Measurements from ENCODE around the gene HTATSF1.

Gene HTATSF1

DNA sequence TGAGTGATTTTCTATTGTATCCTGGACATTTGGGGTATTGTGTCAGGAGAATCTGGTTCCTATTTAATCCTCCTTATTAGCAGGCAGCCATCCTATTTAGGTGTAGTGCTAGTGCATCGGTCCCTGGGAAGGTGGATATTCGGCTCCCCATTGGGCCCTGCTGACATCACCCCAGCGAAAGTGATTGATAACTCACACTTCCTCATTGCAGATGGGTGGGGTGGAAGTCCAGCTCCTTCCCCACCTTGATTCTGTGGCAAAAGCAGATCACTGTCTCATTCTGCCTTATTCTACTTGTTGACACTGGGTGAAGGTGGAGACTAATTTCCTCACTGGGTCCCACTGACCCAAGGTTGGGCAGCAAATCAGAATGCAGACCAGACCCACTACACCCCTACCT is 32.8 kb upstream of the HTATSF1 start:
- H3K79me2 ChIP-seq (ENCODE audit: control insufficient read depth, insufficient read depth, low read length, poor library complexity), result no peaks in the 10 kb centered on the region
- no peak overlapping the region for H3K23ac ChIP-seq (ENCODE audit: low read length)
- no peak overlapping the region for H2BK120ac ChIP-seq (ENCODE audit: insufficient read depth, low read length, poor library complexity)
- H3K9me3 ChIP-seq (ENCODE audit: insufficient read depth, low read depth, low read length), result no peaks in the 10 kb centered on the region
- no peak overlapping the region for H4K91ac ChIP-seq (ENCODE audit: low read depth, low read length)
- no peak overlapping the region for H3K4ac ChIP-seq (ENCODE audit: low read depth, low read length)
- no peak overlapping the region for H3K4me2 ChIP-seq (ENCODE audit: low read length)
- no peak overlapping the region for H3K9ac ChIP-seq (ENCODE audit: low read length)
- no peak overlapping the region for H4K8ac ChIP-seq (ENCODE audit: low read depth, low read length)
- H3K14ac ChIP-seq (ENCODE audit: low read length), result no peak overlapping the region
- no peak overlapping the region for H3K4me3 ChIP-seq (ENCODE audit: low read depth, low read length)
- no peak overlapping the region for H2BK5ac ChIP-seq (ENCODE audit: low read depth, low read length, poor library complexity)
- WGBS (ENCODE audit: extremely low coverage, insufficient coverage, insufficient read length), result no CpG with 5 or more reads among the region's 3 CpGs
- no peak overlapping the region for H2BK12ac ChIP-seq (ENCODE audit: low read length)
- no peak overlapping the region for H3K27ac ChIP-seq (ENCODE audit: low read depth, low read length)
- no peaks in the 10 kb centered on the region for H3K79me1 ChIP-seq (ENCODE audit: low read length)
- H3K4me1 ChIP-seq (ENCODE audit: control insufficient read depth in 1 of 2, insufficient read depth in 2 of 2, low read length in 2 of 2), result no peaks in the 10 kb centered on the region
- no peak overlapping the region for H4K12ac ChIP-seq (ENCODE audit: low read depth, low read length)
- H3K36me3 ChIP-seq (ENCODE audit: control insufficient read depth in 1 of 2, insufficient read depth in 2 of 2, low read length in 2 of 2), result no peaks in the 10 kb centered on the region
- no peak overlapping the region for H2AK5ac ChIP-seq (ENCODE audit: low read length)
- no peaks in the 10 kb centered on the region for H3K27me3 ChIP-seq (ENCODE audit: insufficient read depth, low read length)
- DNase-seq, result no peak
- H2AFZ ChIP-seq (ENCODE audit: insufficient read depth, low read length, poor library complexity), result no peak overlapping the region
- no peak overlapping the region for H3K18ac ChIP-seq (ENCODE audit: low read length)

GRCh38 chrX:136467303-136467702 is 30.1 kb upstream of the HTATSF1 start:
- no peaks in the 10 kb centered on the region for H3K79me1 ChIP-seq (ENCODE audit: low read length)
- H2BK5ac ChIP-seq (ENCODE audit: low read depth, low read length, poor library complexity), result no peak overlapping the region
- DNase-seq, result no peak
- H3K23ac ChIP-seq (ENCODE audit: low read length), result no peak overlapping the region
- WGBS (ENCODE audit: extremely low coverage, insufficient coverage, insufficient read length), result no CpG with 5 or more reads among the region's 3 CpGs
- H3K27ac ChIP-seq (ENCODE audit: low read depth, low read length), result no peak overlapping the region
- H3K79me2 ChIP-seq (ENCODE audit: control insufficient read depth, insufficient read depth, low read length, poor library complexity), result no peaks in the 10 kb centered on the region
- no peaks in the 10 kb centered on the region for H3K36me3 ChIP-seq (ENCODE audit: control insufficient read depth in 1 of 2, insufficient read depth in 2 of 2, low read length in 2 of 2)
- no peak overlapping the region for H3K4me2 ChIP-seq (ENCODE audit: low read length)
- no peak overlapping the region for H4K91ac ChIP-seq (ENCODE audit: low read depth, low read length)
- no peak overlapping the region for H3K14ac ChIP-seq (ENCODE audit: low read length)
- H2BK12ac ChIP-seq (ENCODE audit: low read length), result no peak overlapping the region
- no peak overlapping the region for H3K4ac ChIP-seq (ENCODE audit: low read depth, low read length)
- H4K8ac ChIP-seq (ENCODE audit: low read depth, low read length), result no peak overlapping the region
- no peak overlapping the region for H3K9ac ChIP-seq (ENCODE audit: low read length)
- H2AK5ac ChIP-seq (ENCODE audit: low read length), result no peak overlapping the region
- H2BK120ac ChIP-seq (ENCODE audit: insufficient read depth, low read length, poor library complexity), result no peak overlapping the region
- H4K12ac ChIP-seq (ENCODE audit: low read depth, low read length), result no peak overlapping the region
- no peaks in the 10 kb centered on the region for H3K9me3 ChIP-seq (ENCODE audit: insufficient read depth, low read depth, low read length)
- no peak overlapping the region for H2AFZ ChIP-seq (ENCODE audit: insufficient read depth, low read length, poor library complexity)
- H3K4me1 ChIP-seq (ENCODE audit: control insufficient read depth in 1 of 2, insufficient read depth in 2 of 2, low read length in 2 of 2), result no peaks in the 10 kb centered on the region
- no peak overlapping the region for H3K4me3 ChIP-seq (ENCODE audit: low read depth, low read length)
- no peaks in the 10 kb centered on the region for H3K27me3 ChIP-seq (ENCODE audit: insufficient read depth, low read length)
- H3K18ac ChIP-seq (ENCODE audit: low read length), result no peak overlapping the region

- no peak overlapping the region for H2BK12ac ChIP-seq (ENCODE audit: low read length)
- H3K9me3 ChIP-seq (ENCODE audit: insufficient read depth, low read depth, low read length), result no peaks in the 10 kb centered on the region
- H3K79me2 ChIP-seq (ENCODE audit: control insufficient read depth, insufficient read depth, low read length, poor library complexity), result no peaks in the 10 kb centered on the region
- H3K4me1 ChIP-seq (ENCODE audit: control insufficient read depth in 1 of 2, insufficient read depth in 2 of 2, low read length in 2 of 2), result no peaks in the 10 kb centered on the region
- no peaks in the 10 kb centered on the region for H3K27me3 ChIP-seq (ENCODE audit: insufficient read depth, low read length)
- H3K4ac ChIP-seq (ENCODE audit: low read depth, low read length), result no peak overlapping the region
- H2AFZ ChIP-seq (ENCODE audit: insufficient read depth, low read length, poor library complexity), result no peak overlapping the region
- no peak overlapping the region for H2BK5ac ChIP-seq (ENCODE audit: low read depth, low read length, poor library complexity)
- no peak overlapping the region for H3K23ac ChIP-seq (ENCODE audit: low read length)
- no peak for DNase-seq
- no peak overlapping the region for H3K14ac ChIP-seq (ENCODE audit: low read length)
- H3K4me3 ChIP-seq (ENCODE audit: low read depth, low read length), result no peak overlapping the region
- WGBS (ENCODE audit: extremely low coverage, insufficient coverage, insufficient read length), result no CpG with 5 or more reads among the region's 2 CpGs
- H4K12ac ChIP-seq (ENCODE audit: low read depth, low read length), result no peak overlapping the region
- no peak overlapping the region for H2BK120ac ChIP-seq (ENCODE audit: insufficient read depth, low read length, poor library complexity)
- no peak overlapping the region for H3K27ac ChIP-seq (ENCODE audit: low read depth, low read length)
- H3K79me1 ChIP-seq (ENCODE audit: low read length), result no peaks in the 10 kb centered on the region
- H4K8ac ChIP-seq (ENCODE audit: low read depth, low read length), result no peak overlapping the region
- H3K4me2 ChIP-seq (ENCODE audit: low read length), result no peak overlapping the region
- H3K36me3 ChIP-seq (ENCODE audit: control insufficient read depth in 1 of 2, insufficient read depth in 2 of 2, low read length in 2 of 2), result no peaks in the 10 kb centered on the region
- H3K18ac ChIP-seq (ENCODE audit: low read length), result no peak overlapping the region
- no peak overlapping the region for H2AK5ac ChIP-seq (ENCODE audit: low read length)
- H3K9ac ChIP-seq (ENCODE audit: low read length), result no peak overlapping the region
- H4K91ac ChIP-seq (ENCODE audit: low read depth, low read length), result no peak overlapping the region
These were observed 28.8 kb upstream of the HTATSF1 start for GRCh38 chrX:136468391-136469103.

- Histone ChIP-seq H3K27ac (ENCODE audit: low read depth, low read length) (no peak overlapping the region), H3K4me1 (ENCODE audit: control insufficient read depth in 1 of 2, insufficient read depth in 2 of 2, low read length in 2 of 2) (no peaks in the 10 kb centered on the region), H3K79me2 (ENCODE audit: control insufficient read depth, insufficient read depth, low read length, poor library complexity) (no peaks in the 10 kb centered on the region), H3K18ac (ENCODE audit: low read length) (no peak overlapping the region), H3K27me3 (ENCODE audit: insufficient read depth, low read length) (no peaks in the 10 kb centered on the region), H2AFZ (ENCODE audit: insufficient read depth, low read length, poor library complexity) (no peak overlapping the region), H3K9ac (ENCODE audit: low read length) (no peak overlapping the region), H4K8ac (ENCODE audit: low read depth, low read length) (no peak overlapping the region), H2AK5ac (ENCODE audit: low read length) (no peak overlapping the region), H4K91ac (ENCODE audit: low read depth, low read length) (no peak overlapping the region), H3K4me2 (ENCODE audit: low read length) (no peak overlapping the region), H3K4ac (ENCODE audit: low read depth, low read length) (no peak overlapping the region), H2BK120ac (ENCODE audit: insufficient read depth, low read length, poor library complexity) (no peak overlapping the region), H3K36me3 (ENCODE audit: control insufficient read depth in 1 of 2, insufficient read depth in 2 of 2, low read length in 2 of 2) (no peaks in the 10 kb centered on the region), H2BK12ac (ENCODE audit: low read length) (no peak overlapping the region), H3K79me1 (ENCODE audit: low read length) (no peaks in the 10 kb centered on the region), H2BK5ac (ENCODE audit: low read depth, low read length, poor library complexity) (no peak overlapping the region), H4K12ac (ENCODE audit: low read depth, low read length) (no peak overlapping the region), H3K14ac (ENCODE audit: low read length) (no peak overlapping the region), H3K9me3 (ENCODE audit: insufficient read depth, low read depth, low read length) (no peaks in the 10 kb centered on the region), H3K4me3 (ENCODE audit: low read depth, low read length) (no peak overlapping the region), H3K23ac (ENCODE audit: low read length) (no peak overlapping the region)
- no CpG with 5 or more reads among the region's 4 CpGs for WGBS (ENCODE audit: extremely low coverage, insufficient coverage, insufficient read length)
- DNase-seq, result no peak
These were observed 23.7 kb upstream of the HTATSF1 start for GRCh38 chrX:136473663-136474062.
